Mesendoderm (in vitro differentiated cells): ENCODE data around the gene OSBPL1A.
"Not testable (repeated sequence)": the region's sequence is repeated elsewhere in the genome, so short reads cannot be mapped to it uniquely, and the experiment has no call there.

ENCODE experiments used
- DNase-seq: peaks from one replicate; pipeline ENCODE4 v3.0.0; 2013
- H2AK5ac ChIP-seq: 2 replicates; pipeline ENCODE4 v1.6.1; 2013; ENCODE audit warnings: low read length, inconsistent platforms
- H2BK120ac ChIP-seq: 2 replicates; pipeline ENCODE4 v1.6.1; 2013; ENCODE audit warnings: low read depth, mild to moderate bottlenecking, low read length, moderate library complexity, mixed read lengths
- H2BK15ac ChIP-seq: replicated peaks from 2 replicates; pipeline ENCODE4 v1.6.1; 2013; ENCODE audit warnings: low read depth, mild to moderate bottlenecking, moderate library complexity
- H2BK5ac ChIP-seq: 2 replicates; pipeline ENCODE4 v1.6.1; 2013; ENCODE audit warnings: low read length, inconsistent platforms
- H3K18ac ChIP-seq: 2 replicates; pipeline ENCODE4 v1.6.1; 2013; ENCODE audit warnings: mild to moderate bottlenecking, low read length, mixed read lengths
- H3K23ac ChIP-seq: one replicate; pipeline ENCODE4 v1.6.1; 2013; ENCODE audit warnings: low read length
- H3K27ac ChIP-seq: 2 replicates; pipeline ENCODE4 v1.5.1; 2013; ENCODE audit warnings: low read depth, mild to moderate bottlenecking, inconsistent platforms, low read length, moderate library complexity
- H3K27me3 ChIP-seq: 2 replicates; pipeline ENCODE4 v1.6.1; 2013; ENCODE audit warnings: low read length, control low read depth, mild to moderate bottlenecking, inconsistent platforms; ENCODE audit not compliant: insufficient read depth, poor library complexity
- H3K36me3 ChIP-seq: 2 replicates; pipeline ENCODE4 v1.6.1; 2013; ENCODE audit warnings: low read length, inconsistent platforms; ENCODE audit not compliant: control insufficient read depth, insufficient read depth
- H3K4ac ChIP-seq: one replicate; pipeline ENCODE4 v1.6.1; 2013; ENCODE audit warnings: low read depth, mild to moderate bottlenecking, low read length, moderate library complexity
- H3K4me1 ChIP-seq: 2 replicates; pipeline ENCODE4 v1.6.1; 2013; ENCODE audit warnings: low read depth, low read length, inconsistent platforms; ENCODE audit not compliant: control insufficient read depth
- H3K4me2 ChIP-seq: 2 replicates; pipeline ENCODE4 v1.6.1; 2013; ENCODE audit warnings: low read length
- H3K4me3 ChIP-seq: 2 replicates; pipeline ENCODE4 v1.5.1; 2013; ENCODE audit warnings: mild to moderate bottlenecking, low read length
- H3K56ac ChIP-seq: one replicate; pipeline ENCODE4 v1.6.1; 2013; ENCODE audit warnings: low read length
- H3K79me1 ChIP-seq: 2 replicates; pipeline ENCODE4 v1.6.1; 2013; ENCODE audit warnings: low read length, inconsistent platforms
- H3K79me2 ChIP-seq: 2 replicates; pipeline ENCODE4 v1.6.1; 2013; ENCODE audit warnings: mild to moderate bottlenecking, low read length; ENCODE audit not compliant: control insufficient read depth, insufficient read depth
- H3K9ac ChIP-seq: 2 replicates; pipeline ENCODE4 v1.6.1; 2013; ENCODE audit warnings: low read length, inconsistent platforms
- H4K5ac ChIP-seq: one replicate; pipeline ENCODE4 v1.6.1; 2013; ENCODE audit warnings: low read length
- H4K8ac ChIP-seq: one replicate; pipeline ENCODE4 v1.6.1; 2013; ENCODE audit warnings: low read depth, mild to moderate bottlenecking, control low read depth, low read length, moderate library complexity
- WGBS: extraction: QIAGEN DNeasy Blood & Tissue Kit; methylation state at CpG from one replicate; pipeline ENCODE4 v1.1.7; 2013; ENCODE audit warnings: low lambda C conversion rate, missing lambda C conversion rate; ENCODE audit not compliant: insufficient coverage; ENCODE audit errors: extremely low coverage; 5-methylcytosine and 5-hydroxymethylcytosine counted together

The OSBPL1A gene

DNA sequence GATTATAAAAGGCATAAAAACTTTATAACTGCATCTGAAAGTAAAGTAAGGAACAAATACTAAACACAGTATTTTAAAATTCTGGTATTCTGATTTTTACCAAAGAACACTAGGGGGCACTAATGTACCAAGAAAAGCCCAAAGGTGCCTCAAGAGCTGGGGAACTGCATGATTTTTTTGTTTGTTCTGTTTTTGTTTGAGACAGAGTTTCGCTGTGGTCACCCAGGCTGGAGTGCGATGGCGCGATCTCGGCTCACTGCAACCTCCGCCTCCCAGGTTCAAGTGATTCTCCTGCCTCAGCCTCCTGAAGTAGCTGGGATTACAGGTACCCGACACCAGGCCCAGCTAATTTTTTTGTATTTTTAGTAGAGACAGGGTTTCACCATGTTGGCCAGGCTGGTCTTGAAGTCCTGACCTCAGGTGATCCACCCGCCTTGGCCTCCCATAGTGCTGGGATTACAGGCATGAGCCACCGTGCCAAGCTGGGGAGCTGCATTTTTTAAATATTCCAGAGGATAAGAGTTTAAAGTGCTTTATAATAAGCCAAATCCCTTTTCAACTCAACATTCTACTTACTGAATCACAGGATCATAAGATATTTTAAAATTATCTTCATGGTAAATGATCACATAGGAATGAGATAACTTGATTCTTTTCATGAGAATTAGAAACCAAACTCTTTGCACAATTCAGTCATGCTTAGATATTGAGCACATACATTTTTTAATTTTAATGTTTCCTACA lies 37.7 kb downstream of the OSBPL1A start:
- H4K8ac ChIP-seq, H3K4me2 ChIP-seq, H3K56ac ChIP-seq, H3K79me1 ChIP-seq, H3K23ac ChIP-seq, H2BK5ac ChIP-seq, H3K4me1 ChIP-seq, H3K36me3 ChIP-seq, H3K79me2 ChIP-seq, H3K9ac ChIP-seq, H3K27me3 ChIP-seq, H2BK15ac ChIP-seq, H3K4ac ChIP-seq, H3K18ac ChIP-seq, H2BK120ac ChIP-seq, H3K27ac ChIP-seq, H2AK5ac ChIP-seq, H4K5ac ChIP-seq, H3K4me3 ChIP-seq: not testable (repeated sequence)
- WGBS, result no CpG with 5 or more reads among the region's 9 CpGs
- DNase-seq, result peak; percentile 77

GRCh38 chr18:24354278-24354677 lies 43.3 kb downstream of the OSBPL1A start:
- Histone ChIP-seq H4K8ac (no peak overlapping the region), H3K79me1 (no peaks in the 10 kb centered on the region), H3K4me3 (no peak overlapping the region), H3K4me2 (no peak overlapping the region), H3K18ac (no peak overlapping the region), H2BK5ac (no peak overlapping the region), H3K79me2 (no peaks in the 10 kb centered on the region), H2BK120ac (no peak overlapping the region), H3K23ac (no peak overlapping the region), H4K5ac (no peak overlapping the region), H2BK15ac (no peak overlapping the region), H3K36me3 (no peaks in the 10 kb centered on the region), H3K4me1 (no peaks in the 10 kb centered on the region), H3K9ac (no peak overlapping the region), H3K27me3 (no peaks in the 10 kb centered on the region), H3K4ac (no peak overlapping the region), H2AK5ac (no peak overlapping the region), H3K56ac (no peak overlapping the region), H3K27ac (no peak overlapping the region)
- no CpG with 5 or more reads among the region's 6 CpGs for WGBS
- peak; percentile 40 for DNase-seq

GRCh38 chr18:24346254-24346653 lies 51.4 kb downstream of the OSBPL1A start:
- Histone ChIP-seq H3K4ac (no peak overlapping the region), H3K4me1 (no peaks in the 10 kb centered on the region), H2BK120ac (no peak overlapping the region), H3K4me3 (no peak overlapping the region), H2BK5ac (no peak overlapping the region), H3K18ac (no peak overlapping the region), H3K56ac (no peak overlapping the region), H3K4me2 (no peak overlapping the region), H3K79me2 (no peaks in the 10 kb centered on the region), H4K8ac (no peak overlapping the region), H3K36me3 (no peaks in the 10 kb centered on the region), H3K9ac (no peak overlapping the region), H3K27me3 (no peaks in the 10 kb centered on the region), H3K79me1 (no peaks in the 10 kb centered on the region), H3K27ac (no peak overlapping the region), H3K23ac (no peak overlapping the region), H2BK15ac (no peak overlapping the region), H2AK5ac (no peak overlapping the region), H4K5ac (no peak overlapping the region)
- no peak for DNase-seq

GRCh38 chr18:24344509-24344908 lies 53.1 kb downstream of the OSBPL1A start:
- no CpG with 5 or more reads among the region's 6 CpGs for WGBS
- H3K4me1 ChIP-seq, result no peaks in the 10 kb centered on the region
- H2BK15ac ChIP-seq, result no peak overlapping the region
- no peak overlapping the region for H3K18ac ChIP-seq
- H4K8ac ChIP-seq, result no peak overlapping the region
- no peaks in the 10 kb centered on the region for H3K27me3 ChIP-seq
- H3K36me3 ChIP-seq, result no peaks in the 10 kb centered on the region
- H4K5ac ChIP-seq, result no peak overlapping the region
- no peaks in the 10 kb centered on the region for H3K79me2 ChIP-seq
- DNase-seq, result no peak
- no peak overlapping the region for H2BK120ac ChIP-seq
- no peak overlapping the region for H3K4me2 ChIP-seq
- no peak overlapping the region for H3K4ac ChIP-seq
- H2AK5ac ChIP-seq, result no peak overlapping the region
- no peak overlapping the region for H3K9ac ChIP-seq
- no peak overlapping the region for H2BK5ac ChIP-seq
- no peak overlapping the region for H3K23ac ChIP-seq
- no peak overlapping the region for H3K56ac ChIP-seq
- no peak overlapping the region for H3K4me3 ChIP-seq
- no peak overlapping the region for H3K27ac ChIP-seq
- no peaks in the 10 kb centered on the region for H3K79me1 ChIP-seq

- H3K23ac ChIP-seq, result no peak overlapping the region
- no peak overlapping the region for H2AK5ac ChIP-seq
- H3K27ac ChIP-seq, result no peak overlapping the region
- H4K5ac ChIP-seq, result no peak overlapping the region
- H3K4me3 ChIP-seq, result no peak overlapping the region
- no peak overlapping the region for H2BK5ac ChIP-seq
- WGBS, result no CpG with 5 or more reads among the region's 3 CpGs
- H3K79me1 ChIP-seq, result no peaks in the 10 kb centered on the region
- no peak overlapping the region for H3K18ac ChIP-seq
- no peak overlapping the region for H3K9ac ChIP-seq
- no peaks in the 10 kb centered on the region for H3K79me2 ChIP-seq
- no peak overlapping the region for H3K4ac ChIP-seq
- H3K4me1 ChIP-seq, result no peaks in the 10 kb centered on the region
- no peaks in the 10 kb centered on the region for H3K27me3 ChIP-seq
- no peak overlapping the region for H2BK120ac ChIP-seq
- no peak for DNase-seq
- no peak overlapping the region for H2BK15ac ChIP-seq
- no peaks in the 10 kb centered on the region for H3K36me3 ChIP-seq
- H4K8ac ChIP-seq, result no peak overlapping the region
- H3K4me2 ChIP-seq, result no peak overlapping the region
- H3K56ac ChIP-seq, result no peak overlapping the region
Measured at GRCh38 chr18:24342347-24342746, 55.3 kb downstream of the OSBPL1A start.

DNA sequence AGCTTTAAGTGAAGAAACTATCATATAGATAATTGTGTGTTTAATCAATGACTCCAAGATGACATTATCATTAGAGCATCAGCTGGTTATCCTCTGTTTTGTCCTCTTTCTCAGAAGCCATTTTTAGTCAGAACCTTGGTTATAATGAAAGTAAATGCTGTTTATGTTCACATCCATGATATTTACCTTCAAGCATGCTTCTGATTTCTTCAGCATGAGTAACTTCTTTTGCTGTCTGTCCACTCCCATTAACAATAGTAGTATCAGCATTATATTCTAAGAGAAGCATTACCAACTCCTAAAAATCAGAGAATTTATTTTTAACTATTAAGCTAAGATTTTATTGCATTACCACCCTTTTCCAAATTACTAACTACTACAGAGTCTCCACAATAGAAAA lies 56.3 kb downstream of the OSBPL1A start:
- H2AK5ac ChIP-seq, result no peak overlapping the region
- H4K5ac ChIP-seq, result no peak overlapping the region
- no peaks in the 10 kb centered on the region for H3K79me2 ChIP-seq
- no peaks in the 10 kb centered on the region for H3K27me3 ChIP-seq
- no peak overlapping the region for H3K4me2 ChIP-seq
- DNase-seq, result no peak
- no peak overlapping the region for H3K27ac ChIP-seq
- no peak overlapping the region for H3K4me3 ChIP-seq
- no peak overlapping the region for H4K8ac ChIP-seq
- H3K79me1 ChIP-seq, result no peaks in the 10 kb centered on the region
- H3K23ac ChIP-seq, result no peak overlapping the region
- H2BK5ac ChIP-seq, result no peak overlapping the region
- no peak overlapping the region for H3K4ac ChIP-seq
- no peak overlapping the region for H3K18ac ChIP-seq
- no peak overlapping the region for H2BK120ac ChIP-seq
- no peaks in the 10 kb centered on the region for H3K4me1 ChIP-seq
- H2BK15ac ChIP-seq, result no peak overlapping the region
- no peak overlapping the region for H3K56ac ChIP-seq
- no peaks in the 10 kb centered on the region for H3K36me3 ChIP-seq
- H3K9ac ChIP-seq, result no peak overlapping the region
